ENCODE data around the gene INPP5A.

INPP5A gene

DNA sequence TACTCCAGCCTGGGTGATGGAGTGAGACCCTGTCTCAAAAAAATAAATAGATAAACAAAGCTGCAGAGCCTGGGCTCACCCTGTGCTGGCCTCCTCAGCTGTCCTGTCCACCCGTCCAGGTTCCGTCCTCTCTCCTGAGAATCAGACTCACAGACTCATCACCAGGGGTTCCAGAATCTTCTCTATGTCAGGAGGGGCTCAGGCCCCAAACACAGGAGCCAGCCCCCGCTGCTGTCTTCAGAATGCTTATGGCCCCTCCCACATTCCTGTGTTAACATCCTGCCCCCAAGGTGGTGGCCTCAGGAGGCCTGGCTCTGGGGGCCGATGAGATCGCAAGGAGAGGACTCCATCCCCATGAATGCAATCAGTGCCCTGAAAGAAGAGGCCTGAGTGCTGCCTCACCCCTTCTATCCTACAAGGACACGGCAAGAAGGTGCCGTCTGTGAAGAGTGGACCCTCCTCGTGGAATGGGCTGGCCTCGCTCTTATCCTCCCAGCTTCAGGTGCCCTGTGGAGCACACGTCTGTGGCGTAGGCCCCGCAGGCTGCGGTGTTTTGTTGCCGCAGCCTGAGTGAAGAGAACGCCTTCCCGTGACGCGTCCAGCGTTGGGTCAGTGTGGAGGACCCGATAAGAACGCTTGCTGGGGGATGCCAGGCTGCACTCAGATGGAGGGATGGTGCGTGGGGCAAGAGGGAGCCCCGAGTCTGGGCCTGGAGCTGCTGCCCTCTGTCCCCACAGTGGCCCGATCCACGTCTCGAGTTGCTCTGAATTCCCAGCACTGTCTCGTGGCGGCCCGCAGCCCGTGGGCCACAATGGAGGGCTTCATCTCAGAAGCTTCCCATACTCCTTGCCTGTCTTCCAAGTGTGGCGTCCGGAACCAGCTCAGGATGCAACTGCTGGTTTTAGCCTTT, 77.1 kb downstream of the INPP5A start:
- no peak for DNase-seq (ENCODE audit: low spot score)

DNA sequence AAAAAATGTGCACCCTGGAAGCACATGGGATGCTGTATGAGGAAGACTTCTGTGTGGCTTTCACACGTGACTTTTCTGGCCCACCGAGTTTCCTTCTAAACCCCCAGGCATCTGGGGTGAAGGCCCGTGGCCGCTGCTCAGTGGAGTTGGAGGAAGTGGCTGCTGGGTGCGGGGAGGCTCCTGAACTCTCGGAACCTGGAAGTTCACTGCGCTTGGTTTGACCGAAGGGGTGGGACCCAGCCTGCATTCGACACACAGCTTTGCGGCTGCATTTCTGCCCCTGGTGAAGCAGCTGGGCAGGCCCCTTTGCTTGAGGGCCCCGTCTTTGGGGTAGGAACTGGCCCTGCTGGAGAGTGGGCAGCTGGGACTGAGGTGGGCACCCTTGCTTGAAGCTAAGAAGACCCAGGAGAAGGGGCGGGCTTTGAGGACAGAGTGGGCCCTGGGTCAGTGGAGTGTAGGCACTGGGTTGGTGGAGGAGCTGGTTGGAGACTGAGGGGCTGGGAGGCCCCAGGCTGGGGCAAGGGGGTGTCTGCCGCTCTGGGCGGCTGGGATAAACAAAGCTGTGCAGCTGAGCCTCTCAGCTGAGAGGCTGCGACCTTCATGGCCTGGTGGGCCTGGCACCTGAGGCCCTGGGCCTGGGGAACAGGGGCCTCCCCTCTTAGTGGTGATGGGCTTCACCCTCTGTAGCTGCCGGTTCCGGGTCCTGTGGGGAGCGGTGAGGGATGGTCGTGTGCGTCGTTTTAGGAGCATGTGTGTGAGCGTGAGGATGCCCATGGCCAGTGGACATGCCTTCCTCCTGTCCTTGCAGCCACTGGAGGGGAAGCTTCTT, 78.0 kb downstream of the INPP5A start:
- DNase-seq (ENCODE audit: low spot score) = no peak

DNA sequence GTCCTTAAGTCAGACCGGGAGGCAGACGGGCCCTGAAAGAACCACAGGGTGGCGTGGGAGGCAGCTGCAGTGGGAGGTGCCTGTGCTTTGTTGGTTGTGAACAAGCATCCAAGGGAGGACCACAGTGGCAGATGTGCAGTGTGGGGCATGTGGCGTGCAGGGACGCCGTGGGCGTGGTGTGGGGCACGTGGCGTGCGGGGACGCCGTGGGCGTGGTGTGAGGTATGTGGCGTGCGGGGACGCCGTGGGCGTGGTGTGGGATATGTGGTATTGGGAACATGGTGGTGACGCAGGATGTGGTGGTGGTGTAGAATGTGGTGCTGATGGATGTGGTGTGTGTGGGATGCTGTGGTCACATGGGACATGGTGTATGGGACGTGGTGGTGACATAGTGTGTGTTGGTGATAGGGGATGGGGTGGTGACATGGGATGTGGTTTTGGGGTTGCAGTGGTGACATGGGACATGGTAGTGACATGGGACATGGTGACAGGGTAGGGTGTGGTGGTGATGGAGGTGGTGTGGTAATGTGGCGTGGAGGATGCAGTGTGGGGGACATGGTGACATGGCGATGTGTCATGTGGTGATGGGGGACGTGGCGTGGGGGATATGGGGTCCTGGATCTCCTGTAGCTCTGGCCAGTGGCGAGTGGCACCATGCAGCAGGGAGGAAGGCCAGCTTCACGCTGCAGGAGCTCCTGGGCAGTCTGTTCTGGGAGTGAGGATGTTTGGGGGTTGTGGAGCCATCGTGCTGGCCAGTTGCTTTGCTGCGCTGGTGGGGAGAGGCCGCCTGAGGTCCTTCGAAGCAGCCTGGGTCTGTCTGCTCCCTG, 78.8 kb downstream of the INPP5A start:
- no peak for DNase-seq (ENCODE audit: low spot score)

DNA sequence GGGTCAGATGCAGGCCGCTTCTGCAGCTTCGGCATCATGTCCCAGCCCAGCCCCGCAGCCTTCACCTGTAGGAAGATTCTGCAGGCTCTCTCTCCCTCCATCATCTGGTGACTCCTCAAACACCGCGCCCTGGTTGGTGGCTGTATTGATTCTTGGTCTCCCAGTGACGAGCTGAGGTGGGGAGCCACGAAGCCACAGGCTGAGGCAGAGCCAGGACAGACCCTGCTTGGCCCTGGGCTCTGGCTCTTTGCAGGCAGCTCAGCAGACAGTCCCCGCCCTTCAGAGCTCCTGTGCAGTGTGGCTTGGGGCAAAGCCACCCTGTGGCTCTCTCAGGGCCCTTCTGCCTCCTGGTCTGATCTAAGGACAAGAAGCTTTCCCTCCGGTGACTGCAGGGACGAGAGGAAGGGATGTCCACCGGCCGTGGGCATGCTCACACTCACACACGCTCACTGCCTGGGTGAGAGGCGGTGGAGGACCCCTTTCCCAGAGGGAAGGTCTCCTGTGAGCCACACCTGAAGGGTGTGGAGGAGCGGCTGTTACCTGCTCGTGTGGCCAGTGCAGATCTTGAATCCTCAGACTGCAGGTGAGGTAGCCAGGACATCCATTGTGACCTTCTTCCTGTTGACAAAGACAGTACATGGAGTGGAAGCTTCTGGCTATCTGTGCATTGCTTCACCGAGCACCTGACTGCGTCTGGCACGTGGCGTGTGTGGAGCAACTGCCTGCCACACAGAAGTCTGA, 79.6 kb downstream of the INPP5A start:
- no peak for DNase-seq (ENCODE audit: low spot score)

DNA sequence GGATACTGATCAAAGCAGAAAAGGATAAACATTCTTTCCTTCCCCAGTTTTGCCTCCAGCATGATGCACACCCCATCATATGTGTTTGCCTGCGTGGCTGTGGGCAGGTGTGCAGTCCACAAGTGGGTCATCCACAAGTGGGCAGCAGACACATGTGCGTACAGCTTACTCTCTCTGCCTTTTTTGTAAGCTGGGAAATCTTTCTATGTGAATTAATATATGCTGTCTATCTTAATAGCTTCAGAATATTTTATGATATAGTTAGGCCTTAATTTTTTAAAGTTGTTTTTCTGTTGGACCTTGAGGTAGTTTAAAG, 80.1 kb downstream of the INPP5A start:
- DNase-seq (ENCODE audit: low spot score) = no peak

DNA sequence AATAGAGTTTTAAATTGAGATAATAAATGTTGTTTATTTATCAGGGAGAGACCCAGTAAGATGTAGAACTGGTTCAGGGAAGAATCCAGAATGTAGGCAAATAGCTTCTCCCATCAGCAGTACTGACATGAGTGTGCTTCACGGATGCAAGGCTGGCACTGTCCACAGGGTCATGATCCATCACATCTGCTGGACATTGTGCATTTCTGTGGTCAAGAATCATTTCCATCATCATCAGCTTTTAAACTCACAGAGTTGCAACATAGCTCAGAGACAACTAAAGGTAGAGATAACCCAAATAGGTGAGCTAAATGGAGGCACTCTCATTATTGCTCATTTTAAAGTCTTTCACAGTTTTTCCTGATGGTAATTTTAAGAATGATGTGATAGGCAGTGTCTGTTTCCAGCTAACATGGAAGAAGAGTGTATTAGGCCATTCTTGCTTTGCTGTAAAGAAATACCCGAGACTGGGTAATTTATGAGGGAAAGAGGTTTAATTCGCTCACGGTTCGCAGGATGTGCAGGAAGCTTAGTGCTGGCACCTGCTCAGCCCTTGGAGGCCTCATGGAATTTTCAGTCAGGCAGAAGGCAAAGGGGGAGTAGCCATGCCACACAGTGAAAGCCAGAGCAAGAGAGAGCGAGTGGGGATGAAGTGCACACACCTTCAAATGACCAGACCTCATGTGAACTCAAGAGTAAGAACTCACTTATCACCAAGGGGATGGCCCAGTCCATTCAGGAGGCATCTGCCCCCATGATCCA, 80.8 kb downstream of the INPP5A start:
- DNase-seq (ENCODE audit: low spot score) = peak; percentile 70

DNA sequence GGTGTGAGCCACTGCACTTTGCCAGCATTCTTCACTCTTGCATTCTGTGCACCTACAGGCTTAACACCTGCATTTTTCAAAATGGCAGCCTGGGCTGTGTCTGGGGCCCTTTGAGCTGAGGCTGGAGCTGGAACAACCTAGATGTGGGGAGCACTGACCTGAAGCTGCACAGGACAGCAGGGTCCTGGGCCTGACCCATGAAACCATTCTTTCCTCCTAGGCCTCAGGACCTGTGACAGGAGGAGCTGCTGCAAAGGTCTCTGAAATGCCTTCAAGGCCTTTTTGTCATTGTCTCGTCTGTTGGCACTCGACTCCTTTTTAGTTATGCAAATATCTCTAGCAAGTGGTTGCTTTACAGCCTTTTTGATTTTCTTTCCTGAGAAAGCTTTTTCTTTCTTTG, 82.3 kb downstream of the INPP5A start:
- no peak for DNase-seq (ENCODE audit: low spot score)

DNA sequence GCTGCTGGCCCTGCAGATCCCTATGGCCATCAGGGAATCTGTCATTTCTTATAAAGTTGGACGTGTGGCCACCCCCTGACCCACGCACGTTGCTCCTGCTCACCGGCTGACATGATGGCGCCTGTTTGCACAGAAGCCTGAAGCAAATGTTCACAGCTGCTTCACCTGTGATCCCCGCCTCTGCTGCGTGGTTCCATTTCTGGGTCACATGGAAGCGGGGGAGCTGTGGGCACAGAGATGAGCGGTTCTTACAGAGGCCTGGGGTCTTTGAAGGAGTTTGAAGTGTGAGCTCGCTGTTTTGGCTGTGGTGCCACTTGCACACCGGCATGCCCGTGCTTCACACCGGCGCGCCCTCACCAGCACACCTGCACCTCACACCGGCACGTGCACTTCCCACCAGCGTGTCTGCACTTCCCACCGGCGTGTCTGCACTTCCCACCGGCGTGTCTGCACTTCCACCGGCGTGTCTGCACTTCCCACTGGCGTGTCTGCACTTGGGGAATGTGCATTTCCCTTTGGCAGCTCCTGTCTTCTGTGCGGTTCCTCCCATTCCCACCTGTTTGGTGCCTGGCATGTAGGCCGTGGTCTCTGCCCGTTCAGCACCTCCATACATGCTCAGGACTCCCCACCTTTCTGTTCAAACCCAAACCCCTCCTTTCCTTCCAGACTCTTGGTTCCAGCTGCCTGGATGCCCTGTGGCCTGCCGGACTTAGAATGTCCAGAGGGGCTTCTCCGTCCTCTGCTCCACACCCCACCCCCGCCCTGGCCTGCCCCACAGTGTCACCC, 86.7 kb downstream of the INPP5A start:
- DNase-seq (ENCODE audit: low spot score) = no peak

DNA sequence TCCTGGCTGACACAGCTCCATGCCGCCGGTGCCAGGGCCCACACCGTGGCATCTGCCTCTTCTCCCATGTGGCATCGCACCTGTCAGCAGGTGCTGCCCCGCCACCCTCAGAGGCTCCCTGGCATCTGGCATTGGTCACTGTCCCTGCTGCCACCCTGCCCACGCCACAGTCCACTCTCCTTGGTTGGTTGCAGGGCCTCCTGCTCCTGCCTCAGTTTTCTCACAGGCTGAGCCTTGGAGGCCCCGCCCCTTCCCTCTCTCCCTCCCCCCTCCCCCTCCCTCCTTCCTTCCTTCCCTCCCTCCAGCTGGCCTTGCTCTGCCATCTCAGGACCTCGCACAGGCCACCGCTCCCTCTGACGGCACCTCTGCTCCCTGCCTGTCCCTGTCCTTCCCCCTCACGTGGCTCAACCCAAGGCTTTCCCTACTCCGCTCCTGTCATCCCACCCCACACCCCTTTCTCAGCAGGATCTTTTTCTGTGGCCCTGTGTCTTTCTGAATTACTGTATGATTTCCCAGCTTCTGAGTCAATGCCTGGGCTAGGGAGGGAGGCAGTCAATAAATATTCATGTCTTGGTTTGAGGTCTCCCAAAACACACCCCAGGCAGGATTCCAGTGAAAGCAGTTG, 87.4 kb downstream of the INPP5A start:
- DNase-seq (ENCODE audit: low spot score) = no peak

DNA sequence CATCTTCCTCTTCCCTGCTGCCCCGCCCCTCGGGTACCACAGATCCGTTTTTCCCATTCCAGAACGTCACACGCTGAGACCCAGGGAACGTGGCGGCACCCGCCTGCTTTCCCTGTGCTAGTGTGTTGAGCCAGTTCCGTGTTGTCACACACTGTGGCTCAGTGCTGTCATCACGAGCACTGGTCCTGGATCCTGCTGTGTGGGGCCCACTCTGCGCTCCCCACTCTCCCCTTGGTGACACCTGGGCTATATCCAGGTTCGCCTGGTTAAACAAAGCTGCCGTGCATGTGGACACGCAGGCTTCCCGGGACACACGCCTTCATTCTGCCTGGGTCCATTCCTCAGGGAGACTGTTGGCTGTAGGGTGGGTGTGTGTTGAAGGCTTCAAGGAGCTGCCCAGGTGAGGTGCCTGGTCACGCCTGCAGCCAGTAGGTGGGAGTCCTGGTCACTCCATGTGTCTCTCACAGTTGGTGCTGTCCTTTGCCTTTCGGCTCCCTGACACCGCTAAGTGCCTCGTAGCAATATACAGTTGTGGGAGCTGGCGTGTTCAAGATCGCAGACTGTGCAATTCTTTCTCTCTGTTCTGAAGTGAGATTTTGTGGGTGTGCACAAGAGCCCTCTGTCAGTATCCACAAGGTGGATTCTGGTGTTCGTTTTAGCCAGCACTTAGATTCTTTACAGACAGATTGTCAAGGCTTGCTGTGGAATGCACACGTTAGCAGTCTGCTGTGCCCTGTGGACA, 88.6 kb downstream of the INPP5A start:
- DNase-seq (ENCODE audit: low spot score) = no peak

DNA sequence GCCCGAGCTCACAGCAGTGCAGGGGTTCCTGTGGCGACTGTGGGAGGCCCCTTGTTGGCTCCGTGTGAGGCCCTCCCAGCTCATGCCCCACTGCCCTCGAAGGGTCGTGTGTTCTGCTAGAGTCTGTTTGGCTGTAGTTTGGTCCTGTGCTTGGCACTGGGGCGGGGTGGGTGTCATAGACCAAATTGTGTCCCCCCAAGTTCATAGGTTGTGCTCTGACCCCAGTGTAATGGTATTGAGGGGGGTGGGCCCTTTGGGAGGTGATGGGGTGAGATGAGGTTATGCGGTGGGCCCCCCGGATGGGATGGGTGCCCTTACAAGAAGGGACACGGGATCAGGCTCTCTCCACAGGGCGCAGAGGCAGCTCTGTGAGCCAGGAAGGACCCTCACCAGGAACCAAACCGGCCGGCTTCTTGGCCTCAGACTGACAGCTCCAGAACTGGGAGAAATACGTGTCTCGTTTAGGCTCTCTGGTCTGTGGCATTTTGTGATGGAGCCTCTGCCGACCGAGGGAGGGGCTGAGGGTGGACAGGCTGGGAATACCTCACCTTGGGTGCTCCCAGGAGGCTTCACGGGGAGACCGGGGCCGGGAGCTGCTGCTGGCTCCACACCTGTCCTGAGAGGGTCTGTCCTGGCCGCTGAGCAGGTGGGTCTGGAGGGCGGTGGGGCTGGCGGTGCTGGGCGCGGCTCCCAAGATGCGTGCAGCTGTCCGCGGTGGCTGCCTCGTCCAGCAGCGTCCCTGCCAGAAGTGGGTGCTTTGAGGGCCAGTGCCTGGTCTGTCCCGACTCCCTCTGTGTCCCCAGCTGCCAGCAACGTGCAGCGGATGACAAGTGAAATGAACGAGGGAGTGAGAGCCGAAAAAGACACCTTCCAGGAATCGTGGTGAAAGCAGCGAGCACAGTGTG, 89.4 kb downstream of the INPP5A start:
- no peak for DNase-seq (ENCODE audit: low spot score)

DNA sequence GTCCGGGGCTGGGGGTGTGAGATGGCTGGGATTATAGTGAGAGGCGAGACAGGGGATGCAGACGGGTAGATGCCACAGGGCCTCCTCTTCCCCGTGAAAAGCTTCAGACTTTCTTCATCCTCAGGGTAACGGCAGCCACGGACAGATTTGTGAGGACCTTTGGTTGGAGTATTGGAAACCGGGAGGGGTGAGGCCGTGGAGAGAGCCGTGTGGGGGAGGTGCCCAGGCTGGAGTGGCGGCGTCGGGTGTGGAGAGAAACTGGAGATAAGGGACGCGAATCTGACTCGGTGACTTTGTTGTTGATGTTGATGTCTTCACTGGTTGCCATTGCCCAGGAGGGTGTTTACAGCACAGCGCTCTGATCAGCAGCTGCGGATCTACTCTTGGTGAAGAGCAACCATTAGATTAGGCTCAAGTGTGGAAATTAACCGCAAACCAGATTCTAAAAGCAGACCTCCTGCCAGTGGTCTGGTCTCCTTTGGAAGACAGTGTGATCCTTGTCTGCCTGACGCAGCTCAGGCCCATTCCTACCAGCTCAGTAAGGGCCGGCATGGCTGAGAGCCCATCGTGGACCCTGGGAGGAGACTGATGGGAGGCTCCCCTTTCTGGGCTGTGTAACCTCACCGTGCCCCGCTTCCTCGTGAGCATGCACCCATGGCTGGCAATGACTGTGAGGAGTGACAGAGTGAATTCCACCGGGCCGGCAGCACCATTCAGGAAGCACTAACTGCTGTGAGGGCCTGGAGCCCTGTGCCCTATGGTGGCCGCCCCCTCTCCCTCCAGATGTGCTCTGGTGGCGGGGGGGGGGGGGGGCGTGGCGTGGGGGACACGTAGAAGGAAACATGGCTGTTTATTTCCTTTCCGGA, 90.3 kb downstream of the INPP5A start:
- peak; percentile 88 for DNase-seq (ENCODE audit: low spot score)

DNA sequence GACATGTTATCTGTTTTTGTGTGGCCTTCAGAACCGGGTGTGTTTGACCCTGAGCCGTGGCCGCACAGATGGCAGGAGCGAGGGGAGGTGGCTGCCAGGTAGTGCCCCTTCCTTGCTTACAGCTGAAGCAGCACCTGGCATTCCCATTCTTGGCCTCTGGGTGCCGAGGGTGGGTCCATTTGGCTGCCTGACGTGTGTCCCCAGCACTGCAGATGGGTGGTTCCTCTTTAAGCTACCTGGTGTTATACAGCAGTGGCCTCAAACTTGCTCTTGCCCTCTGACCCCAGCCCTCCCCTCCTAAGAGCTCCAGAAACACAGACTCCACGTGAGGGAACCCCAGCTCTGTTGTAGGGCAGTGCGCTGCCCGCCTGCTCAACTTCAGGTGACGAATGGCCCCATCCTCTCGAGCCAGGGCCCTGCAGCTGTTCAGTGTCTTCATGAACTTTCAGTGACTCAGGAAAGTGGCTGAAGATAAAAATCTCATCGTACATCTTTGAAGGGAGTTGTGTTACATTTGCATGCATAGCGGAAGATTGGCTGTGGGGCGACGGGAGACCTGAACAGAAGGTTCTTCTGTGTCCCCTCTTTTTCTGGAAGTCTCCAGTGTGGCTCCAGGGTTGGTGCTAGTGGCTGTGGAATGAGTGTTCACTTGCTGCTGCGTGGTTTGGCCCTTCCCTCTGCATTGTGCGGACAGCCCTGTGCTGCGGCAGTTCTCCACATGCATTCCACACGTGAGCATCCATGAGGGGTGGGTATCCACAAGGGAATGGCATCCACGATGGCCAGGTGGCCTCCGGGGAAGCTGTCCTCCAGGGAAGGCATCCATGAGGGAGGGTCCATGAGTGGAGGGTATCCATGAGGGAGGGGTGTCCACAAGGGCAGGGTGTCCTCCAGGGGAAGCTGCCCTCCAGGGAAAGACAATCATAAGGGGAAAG, 91.6 kb downstream of the INPP5A start:
- DNase-seq (ENCODE audit: low spot score) = no peak

DNA sequence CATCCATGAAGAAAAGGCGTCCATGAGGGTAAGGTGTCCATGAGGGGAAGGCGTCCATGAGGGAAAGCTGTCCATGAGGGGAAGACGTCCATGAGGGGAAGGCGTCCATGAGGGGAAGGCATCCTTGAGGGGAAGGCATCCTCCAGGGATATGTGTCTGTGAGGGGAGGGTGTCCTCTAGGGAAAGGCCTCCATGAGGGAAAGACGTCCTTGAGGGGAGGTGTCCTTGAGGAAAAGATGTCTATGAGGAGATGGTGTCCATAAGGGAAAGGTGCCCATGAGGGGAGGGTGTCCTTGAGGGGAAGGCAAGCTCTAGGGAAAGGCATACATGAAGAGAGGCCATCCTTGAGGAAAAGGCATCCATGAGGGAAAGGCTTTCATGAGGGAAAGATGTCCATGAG, 92.6 kb downstream of the INPP5A start:
- DNase-seq (ENCODE audit: low spot score) = no peak

DNA sequence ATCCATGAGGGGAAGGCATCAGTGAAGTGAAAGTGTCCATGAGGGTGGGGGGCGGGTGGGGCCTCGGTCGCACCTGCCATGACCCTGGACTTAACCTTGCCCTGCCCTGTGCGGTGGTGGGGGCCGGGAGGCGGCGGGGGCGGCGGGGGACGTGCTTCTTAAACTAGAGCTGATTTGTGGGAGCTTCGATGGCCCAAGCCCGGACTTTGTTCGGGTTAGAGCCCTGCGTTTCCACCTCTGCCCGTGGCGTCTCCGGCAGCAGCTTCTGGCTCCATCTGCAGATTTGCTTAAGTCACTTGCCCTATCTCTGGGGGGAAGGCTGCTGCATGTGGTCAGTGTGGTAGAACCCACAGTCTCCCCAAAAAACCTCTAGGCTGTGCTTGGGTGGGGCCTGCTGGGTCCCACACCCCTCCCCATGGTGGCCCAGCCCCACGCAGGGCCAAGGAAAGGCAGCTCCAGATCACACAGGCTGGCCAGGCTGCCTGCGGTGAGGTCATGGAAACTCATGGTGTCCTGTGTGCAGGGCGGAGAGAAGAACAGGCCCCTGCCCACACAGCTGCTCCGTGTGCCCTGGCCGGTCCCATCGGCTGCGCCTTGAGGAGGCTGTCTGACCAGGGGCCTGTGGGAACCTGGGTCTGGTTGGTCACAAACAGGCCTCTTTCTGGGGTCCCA, 93.2 kb downstream of the INPP5A start:
- DNase-seq (ENCODE audit: low spot score) = peak; percentile 61
